ENCODE results near the gene DUSP15. TPM values are rescaled to one million over a fixed set of nuclear protein-coding genes. Genes with fewer than 3 reads are reported as not detected.

The DUSP15 gene
- total and polyA plus RNA-seq, 3 donors from 2014 or later: 175 to 274 (median 182) TPM

- DNase-seq: no peak
- 63 to 72% methylated on average over 14 to 16 of the region's 16 CpGs for WGBS, 2 donors
- intact Hi-C loops (cut with DNase I; ENCODE audit: low total_unique reads): no loop called here
Observed at GRCh38 chr20:31819083-31819784, 51.1 kb downstream of the DUSP15 start, which contains the start of gene MYLK2. Gene MYLK2, plus strand, starts transcription at chr20:31819356. Its CDS starts 225 bp downstream, at chr20:31819581.

DNA sequence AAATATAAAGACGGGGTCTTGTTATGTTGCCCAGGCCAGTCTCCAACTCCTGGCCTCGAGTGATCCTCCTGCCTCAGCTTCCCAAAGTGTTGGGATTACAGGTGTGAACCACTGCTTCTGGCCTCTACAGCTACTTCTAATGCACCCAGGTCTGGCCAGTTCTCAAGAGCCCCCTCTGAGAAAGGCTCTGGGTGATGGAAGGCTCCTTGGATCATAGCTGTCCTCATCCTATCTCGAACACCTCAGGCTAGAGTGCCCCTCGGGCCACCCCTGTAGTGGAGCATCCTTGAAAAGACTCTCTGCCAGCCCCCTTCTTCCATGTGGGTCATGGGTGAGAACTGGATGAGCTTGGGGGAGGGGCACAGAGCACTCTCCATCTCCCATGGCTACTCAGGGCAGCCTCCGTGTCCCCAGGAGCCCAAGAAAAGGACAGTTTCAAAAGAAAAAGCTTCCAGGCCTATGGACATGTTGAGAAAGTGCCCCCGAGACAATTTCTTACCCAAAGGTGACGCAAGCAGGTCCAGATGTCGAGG, 51.9 kb downstream of the DUSP15 start:
- DNase-seq: no peak
- intact Hi-C loops (cut with DNase I; ENCODE audit: low total_unique reads): no loop called here
- H3K36me3 ChIP-seq (ENCODE audit: low read depth, missing control alignments): no peaks in the 10 kb centered on the region
- H3K4me3 ChIP-seq: no peak overlapping the region
- H3K9me3 ChIP-seq: no peaks in the 10 kb centered on the region
- H3K4me1 ChIP-seq: peaks cover 15% of the 10 kb centered on the region
- 77 to 79% methylated on average over 7 to 8 of the region's 8 CpGs for WGBS, 2 donors
- H3K27ac ChIP-seq: no peak overlapping the region
- no peaks in the 10 kb centered on the region for H3K27me3 ChIP-seq
- TF ChIP-seq, protein P1, sequence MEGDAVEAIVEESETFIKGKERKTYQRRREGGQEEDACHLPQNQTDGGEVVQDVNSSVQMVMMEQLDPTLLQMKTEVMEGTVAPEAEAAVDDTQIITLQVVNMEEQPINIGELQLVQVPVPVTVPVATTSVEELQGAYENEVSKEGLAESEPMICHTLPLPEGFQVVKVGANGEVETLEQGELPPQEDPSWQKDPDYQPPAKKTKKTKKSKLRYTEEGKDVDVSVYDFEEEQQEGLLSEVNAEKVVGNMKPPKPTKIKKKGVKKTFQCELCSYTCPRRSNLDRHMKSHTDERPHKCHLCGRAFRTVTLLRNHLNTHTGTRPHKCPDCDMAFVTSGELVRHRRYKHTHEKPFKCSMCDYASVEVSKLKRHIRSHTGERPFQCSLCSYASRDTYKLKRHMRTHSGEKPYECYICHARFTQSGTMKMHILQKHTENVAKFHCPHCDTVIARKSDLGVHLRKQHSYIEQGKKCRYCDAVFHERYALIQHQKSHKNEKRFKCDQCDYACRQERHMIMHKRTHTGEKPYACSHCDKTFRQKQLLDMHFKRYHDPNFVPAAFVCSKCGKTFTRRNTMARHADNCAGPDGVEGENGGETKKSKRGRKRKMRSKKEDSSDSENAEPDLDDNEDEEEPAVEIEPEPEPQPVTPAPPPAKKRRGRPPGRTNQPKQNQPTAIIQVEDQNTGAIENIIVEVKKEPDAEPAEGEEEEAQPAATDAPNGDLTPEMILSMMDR (IDR thresholded peaks at IDR 0.05): no peak
- no peak for TF ChIP-seq POLR2A (IDR thresholded peaks at IDR 0.05)

More at GRCh38 chr20:31819083-31819784, 51.1 kb downstream of the DUSP15 start, which contains the start of gene MYLK2:
- Histone ChIP-seq H3K27ac (no peak within 1 kb of the TSS), H3K4me3 (no peak within 1 kb of the TSS), H3K27me3 (no peaks in the 10 kb centered on the region), H3K36me3 (ENCODE audit: low read depth, missing control alignments) (no peaks in the 10 kb centered on the region), H3K4me1 (peaks cover 15% of the 10 kb centered on the region), H3K9me3 (no peaks in the 10 kb centered on the region)
- no peak for TF ChIP-seq POLR2A (IDR thresholded peaks at IDR 0.05)
- TF ChIP-seq, protein P1 (IDR thresholded peaks at IDR 0.05): no peak

DNA sequence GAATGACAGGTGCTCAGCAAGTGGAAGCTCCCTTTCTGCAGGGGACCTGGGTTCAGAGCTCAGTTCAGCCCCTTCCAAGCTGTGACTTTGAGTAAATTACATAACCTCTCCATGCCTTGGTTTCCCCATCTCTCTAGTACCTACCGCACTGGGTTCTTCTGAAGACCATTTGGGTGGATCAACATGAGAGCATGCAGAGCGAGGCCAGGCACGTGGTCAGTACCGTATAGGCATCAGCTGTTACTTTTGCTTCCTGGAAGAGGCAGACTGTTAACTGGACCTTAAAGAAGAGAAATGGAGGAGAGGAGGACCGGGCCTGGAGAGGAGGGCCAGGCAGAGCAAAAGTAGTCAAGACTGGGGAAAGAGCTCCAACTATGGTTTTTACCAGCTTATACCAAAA, 52.9 kb downstream of the DUSP15 start:
- DNase-seq: no peak
- H3K9me3 ChIP-seq: no peaks in the 10 kb centered on the region
- H3K27me3 ChIP-seq: no peaks in the 10 kb centered on the region
- H3K27ac ChIP-seq: no peak overlapping the region
- H3K4me1 ChIP-seq: peaks cover 8% of the 10 kb centered on the region
- no peak overlapping the region for H3K4me3 ChIP-seq
- intact Hi-C loops (cut with DNase I; ENCODE audit: low total_unique reads): no loop called here
- no peaks in the 10 kb centered on the region for H3K36me3 ChIP-seq (ENCODE audit: low read depth, missing control alignments)
- TF ChIP-seq, protein P1 (IDR thresholded peaks at IDR 0.05): no peak
- no peak for TF ChIP-seq POLR2A (IDR thresholded peaks at IDR 0.05)
- 92 to 98% methylated on average over 5 of the region's 5 CpGs for WGBS, 2 donors

GRCh38 chr20:31816221-31816620, 54.1 kb downstream of the DUSP15 start:
- H3K9me3 ChIP-seq: no peaks in the 10 kb centered on the region
- no peak for DNase-seq
- H3K27ac ChIP-seq: no peak overlapping the region
- WGBS, 2 donors: 93 to 98% methylated on average over 5 of the region's 5 CpGs
- H3K36me3 ChIP-seq (ENCODE audit: low read depth, missing control alignments): no peaks in the 10 kb centered on the region
- no peak for TF ChIP-seq POLR2A (IDR thresholded peaks at IDR 0.05)
- TF ChIP-seq, protein P1 (IDR thresholded peaks at IDR 0.05): no peak
- peaks cover 14% of the 10 kb centered on the region for H3K4me1 ChIP-seq
- no peaks in the 10 kb centered on the region for H3K27me3 ChIP-seq
- H3K4me3 ChIP-seq: no peak overlapping the region
- intact Hi-C loops (cut with DNase I; ENCODE audit: low total_unique reads): no loop called here
